HL-60 (cell line): ENCODE results near the gene MIOX.

ENCODE experiments used
- CTCF ChIP-seq: IDR thresholded peaks from one replicate; pipeline ENCODE4 v1.5.1; 2011; ENCODE audit warnings: low read length, control low read depth, inconsistent platforms; ENCODE audit not compliant: insufficient read depth
- GABPA ChIP-seq: IDR thresholded peaks from 2 replicates; pipeline ENCODE4 v1.6.1; 2012; ENCODE audit warnings: low read depth
- POLR2AphosphoS5 ChIP-seq: IDR thresholded peaks from 2 replicates; pipeline ENCODE4 v1.6.1; 2012; ENCODE audit warnings: low read depth
- TF ChIP-seq, protein P1 (sequence below): IDR thresholded peaks from 2 replicates; pipeline ENCODE4 v1.6.1; 2012; ENCODE audit warnings: low read depth; ENCODE audit not compliant: insufficient replicate concordance

- TF ChIP-seq, protein P1, sequence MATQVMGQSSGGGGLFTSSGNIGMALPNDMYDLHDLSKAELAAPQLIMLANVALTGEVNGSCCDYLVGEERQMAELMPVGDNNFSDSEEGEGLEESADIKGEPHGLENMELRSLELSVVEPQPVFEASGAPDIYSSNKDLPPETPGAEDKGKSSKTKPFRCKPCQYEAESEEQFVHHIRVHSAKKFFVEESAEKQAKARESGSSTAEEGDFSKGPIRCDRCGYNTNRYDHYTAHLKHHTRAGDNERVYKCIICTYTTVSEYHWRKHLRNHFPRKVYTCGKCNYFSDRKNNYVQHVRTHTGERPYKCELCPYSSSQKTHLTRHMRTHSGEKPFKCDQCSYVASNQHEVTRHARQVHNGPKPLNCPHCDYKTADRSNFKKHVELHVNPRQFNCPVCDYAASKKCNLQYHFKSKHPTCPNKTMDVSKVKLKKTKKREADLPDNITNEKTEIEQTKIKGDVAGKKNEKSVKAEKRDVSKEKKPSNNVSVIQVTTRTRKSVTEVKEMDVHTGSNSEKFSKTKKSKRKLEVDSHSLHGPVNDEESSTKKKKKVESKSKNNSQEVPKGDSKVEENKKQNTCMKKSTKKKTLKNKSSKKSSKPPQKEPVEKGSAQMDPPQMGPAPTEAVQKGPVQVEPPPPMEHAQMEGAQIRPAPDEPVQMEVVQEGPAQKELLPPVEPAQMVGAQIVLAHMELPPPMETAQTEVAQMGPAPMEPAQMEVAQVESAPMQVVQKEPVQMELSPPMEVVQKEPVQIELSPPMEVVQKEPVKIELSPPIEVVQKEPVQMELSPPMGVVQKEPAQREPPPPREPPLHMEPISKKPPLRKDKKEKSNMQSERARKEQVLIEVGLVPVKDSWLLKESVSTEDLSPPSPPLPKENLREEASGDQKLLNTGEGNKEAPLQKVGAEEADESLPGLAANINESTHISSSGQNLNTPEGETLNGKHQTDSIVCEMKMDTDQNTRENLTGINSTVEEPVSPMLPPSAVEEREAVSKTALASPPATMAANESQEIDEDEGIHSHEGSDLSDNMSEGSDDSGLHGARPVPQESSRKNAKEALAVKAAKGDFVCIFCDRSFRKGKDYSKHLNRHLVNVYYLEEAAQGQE = no peak
- no peak for TF ChIP-seq CTCF
- no peak for TF ChIP-seq POLR2AphosphoS5
- no peak for TF ChIP-seq GABPA
Observed at GRCh38 chr22:50471962-50472361, 14.7 kb upstream of the MIOX start.
